A673 (cell line): Measurements from ENCODE around the gene PHACTR2. TPM values are rescaled to one million over a fixed set of nuclear protein-coding genes. Genes with fewer than 3 reads are reported as not detected.

Experiments
- BruUV-seq: library from RNA; stranded (reverse); fragments of 400-500 nt; replicated peaks from 2 replicates; lab custom pipeline; 2021; lab: Mats Ljungman, UMichigan
- CTCF ChIA-PET: fragments of 300-600 bp; sonication (Branson Sonifier 250); formaldehyde crosslinking; loops from one replicate; lab custom pipeline; 2022; ENCODE audit warnings: antibody characterized with exemption; lab: Charles Lee
- POLR2A ChIA-PET: fragments of 300-600 bp; sonication (Branson Sonifier 250); formaldehyde crosslinking; loops from one replicate; lab custom pipeline; 2022; ENCODE audit warnings: antibody characterized with exemption; ENCODE audit not compliant: low non-redundant PET; lab: Charles Lee
- DNase-seq: peaks from one replicate; pipeline ENCODE4 v3.0.0-alpha.2; 2015; ENCODE audit warnings: low spot score
- H3K27ac ChIP-seq: fragments of 200-600 bp; sonication (generic); 2 replicates; pipeline ENCODE4 v1.5.1; 2016; ENCODE audit warnings: mixed run types, low read depth, mild to moderate bottlenecking, mixed read lengths, antibody characterized with exemption, low read length; ENCODE audit not compliant: poor library complexity, severe bottlenecking
- H3K27me3 ChIP-seq: fragments of 200-600 bp; sonication (generic); replicated peaks from 2 replicates; pipeline ENCODE4 v1.6.1; 2017; ENCODE audit warnings: mixed run types, low read depth, mild to moderate bottlenecking, mixed read lengths, antibody characterized with exemption, low read length; ENCODE audit not compliant: insufficient read depth, poor library complexity
- H3K36me3 ChIP-seq: fragments of 200-600 bp; sonication (generic); 2 replicates; pipeline ENCODE4 v1.6.1; 2016; ENCODE audit warnings: mixed run types, mild to moderate bottlenecking, mixed read lengths, antibody characterized with exemption, low read length; ENCODE audit not compliant: insufficient read depth, poor library complexity, severe bottlenecking
- H3K4me1 ChIP-seq: fragments of 200-600 bp; sonication (generic); 2 replicates; pipeline ENCODE4 v1.6.1; 2017; ENCODE audit warnings: mixed run types, mild to moderate bottlenecking, mixed read lengths, antibody characterized with exemption, low read length; ENCODE audit not compliant: insufficient read depth, poor library complexity, severe bottlenecking
- H3K4me3 ChIP-seq: fragments of 200-600 bp; sonication (generic); 2 replicates; pipeline ENCODE4 v1.5.1; 2016; ENCODE audit warnings: low read depth, mixed run types, mild to moderate bottlenecking, mixed read lengths, low read length; ENCODE audit not compliant: poor library complexity, severe bottlenecking
- H3K9me3 ChIP-seq: fragments of 200-600 bp; sonication (generic); 2 replicates; pipeline ENCODE4 v1.6.1; 2016; ENCODE audit warnings: mixed run types, low read depth, mild to moderate bottlenecking, mixed read lengths, antibody characterized with exemption, low read length; ENCODE audit not compliant: poor library complexity, severe bottlenecking
- EZH2 ChIP-seq: fragments of 200-600 bp; sonication (generic); IDR thresholded peaks from 2 replicates; pipeline ENCODE4 v1.6.1; 2017; ENCODE audit warnings: borderline replicate concordance, low read depth, mild to moderate bottlenecking, mixed read lengths, antibody characterized with exemption, low read length; ENCODE audit not compliant: poor library complexity, severe bottlenecking
- intact Hi-C: fragments of 100-400 bp; cut with micrococcal nuclease; formaldehyde crosslinking; loops from one replicate; pipeline ENCODE4 v1.10.0; 2022; ENCODE audit not compliant: unreplicated experiment
- total RNA-seq: library from RNA; stranded (reverse); gene quantifications from 2 replicates; pipeline ENCODE4 v1.2.3, GENCODE V29; 2021
- TF ChIP-seq, protein P1 (sequence below): fragments of 300-800, 200-600 bp; sonication (generic); conservative IDR thresholded peaks from 2 replicates; pipeline ENCODE4 v1.5.1; 2017; ENCODE audit warnings: low read depth, mild to moderate bottlenecking, antibody characterized with exemption, low read length, moderate library complexity, mixed read lengths

PHACTR2 gene
- total RNA-seq, 1 experiment from 2014 or later: 2.4 TPM

DNA sequence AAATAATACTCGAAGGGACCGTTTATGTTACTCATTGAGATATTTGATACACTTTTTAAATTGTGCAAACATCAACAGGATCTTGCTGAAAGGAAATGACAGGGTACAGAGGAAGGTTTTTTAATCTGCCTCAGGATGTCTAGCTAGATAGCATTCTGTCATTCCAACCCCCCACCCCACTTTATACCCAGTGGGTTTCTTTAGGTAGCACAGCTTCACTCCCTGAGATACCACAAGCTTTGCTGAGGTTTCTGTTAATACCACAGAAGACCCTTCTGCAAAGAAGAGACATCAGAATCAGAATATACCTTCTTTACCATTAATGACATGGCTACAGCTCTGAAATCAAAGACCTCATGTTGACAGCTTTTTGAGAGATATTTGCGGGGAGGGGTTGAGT, 1.3 kb downstream of the PHACTR2 start:
- H3K4me3 ChIP-seq: peak overlapping the region; percentile 54
- no peaks in the 10 kb centered on the region for H3K36me3 ChIP-seq
- H3K27me3 ChIP-seq: peaks cover 54% of the 10 kb centered on the region
- intact Hi-C loops: loop anchor here (10.0 kb wide), 1 partner anchor 166 kb away; the partner anchor contains the start of gene LTV1
- DNase-seq: no peak
- POLR2A ChIA-PET: no interaction called here
- CTCF ChIA-PET: no interaction called here
- TF ChIP-seq EZH2: no peak
- TF ChIP-seq, protein P1, sequence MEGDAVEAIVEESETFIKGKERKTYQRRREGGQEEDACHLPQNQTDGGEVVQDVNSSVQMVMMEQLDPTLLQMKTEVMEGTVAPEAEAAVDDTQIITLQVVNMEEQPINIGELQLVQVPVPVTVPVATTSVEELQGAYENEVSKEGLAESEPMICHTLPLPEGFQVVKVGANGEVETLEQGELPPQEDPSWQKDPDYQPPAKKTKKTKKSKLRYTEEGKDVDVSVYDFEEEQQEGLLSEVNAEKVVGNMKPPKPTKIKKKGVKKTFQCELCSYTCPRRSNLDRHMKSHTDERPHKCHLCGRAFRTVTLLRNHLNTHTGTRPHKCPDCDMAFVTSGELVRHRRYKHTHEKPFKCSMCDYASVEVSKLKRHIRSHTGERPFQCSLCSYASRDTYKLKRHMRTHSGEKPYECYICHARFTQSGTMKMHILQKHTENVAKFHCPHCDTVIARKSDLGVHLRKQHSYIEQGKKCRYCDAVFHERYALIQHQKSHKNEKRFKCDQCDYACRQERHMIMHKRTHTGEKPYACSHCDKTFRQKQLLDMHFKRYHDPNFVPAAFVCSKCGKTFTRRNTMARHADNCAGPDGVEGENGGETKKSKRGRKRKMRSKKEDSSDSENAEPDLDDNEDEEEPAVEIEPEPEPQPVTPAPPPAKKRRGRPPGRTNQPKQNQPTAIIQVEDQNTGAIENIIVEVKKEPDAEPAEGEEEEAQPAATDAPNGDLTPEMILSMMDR: no peak
- BruUV-seq: no TSS peak
- no peaks in the 10 kb centered on the region for H3K9me3 ChIP-seq
- no peaks in the 10 kb centered on the region for H3K4me1 ChIP-seq
- no peak overlapping the region for H3K27ac ChIP-seq

DNA sequence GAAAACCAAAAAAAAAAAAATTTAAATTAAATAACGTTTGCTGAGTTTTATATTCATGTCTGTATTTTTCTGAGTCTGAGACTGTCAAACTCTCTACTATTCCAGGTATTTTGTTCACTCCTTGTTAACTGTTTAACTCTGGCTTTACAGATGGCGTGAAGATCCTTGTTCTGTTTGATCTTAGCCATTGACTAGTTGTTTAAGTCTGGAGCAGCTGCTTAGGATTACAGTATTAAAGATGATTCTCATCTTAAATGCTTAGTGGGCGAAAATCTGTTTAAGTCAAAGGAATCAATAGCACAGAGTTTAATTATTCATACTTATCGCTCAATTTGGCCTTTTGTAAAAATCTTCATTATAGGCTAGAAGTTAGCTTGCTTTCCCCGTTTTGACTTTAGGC, 2.4 kb downstream of the PHACTR2 start:
- Histone ChIP-seq H3K27ac (no peak overlapping the region), H3K27me3 (peaks cover 54% of the 10 kb centered on the region), H3K36me3 (no peaks in the 10 kb centered on the region), H3K4me3 (no peak overlapping the region), H3K9me3 (no peaks in the 10 kb centered on the region), H3K4me1 (no peaks in the 10 kb centered on the region)
- no peak for TF ChIP-seq EZH2
- TF ChIP-seq, protein P1: no peak
- no peak for DNase-seq
- ChIA-PET POLR2A (no interaction called here), CTCF (no interaction called here)
- BruUV-seq: no TSS peak
- intact Hi-C loops: no loop called here

DNA sequence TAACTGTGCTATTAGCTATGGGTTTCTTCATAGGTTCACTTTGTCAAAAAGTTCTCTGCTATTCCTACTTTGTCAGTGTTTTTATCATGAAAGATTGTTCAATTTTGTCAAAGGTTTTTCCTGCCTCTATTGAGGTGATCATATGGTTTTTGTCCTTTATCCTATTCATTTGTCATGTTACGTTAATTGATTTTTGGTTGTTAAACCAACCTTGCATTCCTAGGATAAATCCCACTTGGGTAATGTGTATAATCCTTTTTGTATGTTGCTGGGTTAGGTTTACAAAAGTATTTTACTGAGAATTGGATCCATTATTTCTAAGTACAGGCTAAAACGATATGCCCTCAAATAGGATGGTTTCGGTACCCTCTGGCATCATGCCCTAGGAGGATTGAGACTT, 5.0 kb downstream of the PHACTR2 start:
- no peaks in the 10 kb centered on the region for H3K9me3 ChIP-seq
- TF ChIP-seq, protein P1: no peak
- no peak for TF ChIP-seq EZH2
- intact Hi-C loops: no loop called here
- no TSS peak for BruUV-seq
- H3K36me3 ChIP-seq: no peaks in the 10 kb centered on the region
- peaks cover 43% of the 10 kb centered on the region for H3K27me3 ChIP-seq
- DNase-seq: no peak
- POLR2A ChIA-PET: no interaction called here
- no peak overlapping the region for H3K4me3 ChIP-seq
- CTCF ChIA-PET: no interaction called here
- no peaks in the 10 kb centered on the region for H3K4me1 ChIP-seq
- H3K27ac ChIP-seq: no peak overlapping the region
